GM10266 (cell line): ENCODE measurements around the gene TOP1.
"Not testable (repeated sequence)": the region's sequence is repeated elsewhere in the genome, so short reads cannot be mapped to it uniquely, and the experiment has no call there.

ENCODE experiments used
- DNase-seq: peaks from one replicate; pipeline ENCODE4 v3.0.0; 2012; ENCODE audit errors: extremely low spot score
- CTCF ChIP-seq: IDR thresholded peaks from 2 replicates; pipeline ENCODE4 v1.5.1; 2012; ENCODE audit warnings: mild to moderate bottlenecking, low read depth; ENCODE audit not compliant: control insufficient read depth, insufficient read depth; ENCODE audit errors: missing control alignments

The TOP1 gene

GRCh38 chr20:41101660-41102059, 73.0 kb downstream of the TOP1 start:
- TF ChIP-seq CTCF: no peak
- no peak for DNase-seq

DNA sequence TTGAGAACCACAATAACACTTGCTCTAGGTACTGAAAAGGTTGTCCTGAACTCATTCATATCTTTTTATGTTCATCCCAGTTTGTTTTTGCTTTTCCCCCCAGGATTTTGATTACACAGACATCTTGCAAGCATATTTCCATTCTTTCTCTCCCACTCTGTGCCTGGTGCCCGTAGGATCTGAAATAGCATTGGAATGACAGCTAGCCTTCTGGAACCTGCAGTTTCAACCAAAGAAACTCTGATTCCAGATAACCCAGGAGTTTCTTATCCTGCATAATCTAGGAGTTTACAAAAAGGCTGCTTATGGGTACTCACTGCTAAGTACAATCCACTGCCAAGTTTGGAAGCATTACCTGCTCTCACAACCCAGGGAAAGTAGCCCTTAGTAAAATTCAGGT, 79.9 kb downstream of the TOP1 start:
- no peak for TF ChIP-seq CTCF

DNA sequence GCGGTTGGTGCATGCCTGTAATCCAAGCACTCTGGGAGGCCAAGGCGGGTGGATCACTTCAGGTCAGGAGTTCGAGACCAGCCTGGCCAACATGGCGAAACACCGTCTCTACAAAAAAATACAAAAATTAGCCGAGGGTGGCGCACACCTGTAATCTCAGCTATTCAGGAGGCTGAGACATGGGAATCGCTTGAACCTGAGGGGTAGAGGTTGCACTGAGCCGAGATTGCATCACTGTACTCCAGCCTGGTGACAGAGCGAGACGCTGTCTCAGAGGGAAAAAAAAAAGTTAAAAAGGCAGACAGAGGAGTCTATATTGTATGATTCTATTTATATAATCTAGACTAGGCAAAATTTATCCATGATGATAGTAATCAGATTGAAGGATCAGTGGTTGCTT, 81.4 kb downstream of the TOP1 start:
- no peak for TF ChIP-seq CTCF
- no peak for DNase-seq

More for the DNA sequence above, 79.9 kb downstream of the TOP1 start:
- DNase-seq: no peak

DNA sequence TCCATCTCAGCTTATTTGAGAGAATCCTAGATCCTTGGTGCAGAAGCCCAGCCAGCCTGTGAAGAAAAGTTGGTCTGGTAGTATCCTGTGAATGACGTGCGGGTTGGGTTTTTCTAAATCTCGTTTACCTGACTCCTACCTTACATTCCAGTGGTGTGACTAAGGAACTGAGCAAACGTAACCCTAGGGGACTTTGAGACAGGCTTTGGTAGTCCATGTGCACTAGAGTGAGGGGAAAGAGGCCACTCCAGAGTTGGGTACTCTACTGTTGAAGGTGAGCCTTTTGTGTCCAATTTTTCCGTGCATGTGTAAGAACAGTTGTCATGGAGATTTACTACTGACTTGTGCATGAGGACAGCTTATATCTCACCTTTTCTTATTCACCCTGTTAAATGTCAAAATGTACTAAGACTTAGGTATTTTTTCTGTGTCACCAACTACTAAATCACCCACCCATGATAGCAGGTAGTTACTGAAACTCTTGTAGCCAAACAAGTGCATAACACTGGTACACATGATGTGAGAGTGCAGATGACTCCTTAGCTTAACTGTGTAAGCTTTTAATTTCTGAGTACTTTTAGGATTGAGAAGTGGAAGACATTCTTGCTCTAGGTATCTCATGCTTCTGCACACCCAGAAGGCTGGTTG, 82.4 kb downstream of the TOP1 start:
- no peak for DNase-seq
- TF ChIP-seq CTCF: no peak

DNA sequence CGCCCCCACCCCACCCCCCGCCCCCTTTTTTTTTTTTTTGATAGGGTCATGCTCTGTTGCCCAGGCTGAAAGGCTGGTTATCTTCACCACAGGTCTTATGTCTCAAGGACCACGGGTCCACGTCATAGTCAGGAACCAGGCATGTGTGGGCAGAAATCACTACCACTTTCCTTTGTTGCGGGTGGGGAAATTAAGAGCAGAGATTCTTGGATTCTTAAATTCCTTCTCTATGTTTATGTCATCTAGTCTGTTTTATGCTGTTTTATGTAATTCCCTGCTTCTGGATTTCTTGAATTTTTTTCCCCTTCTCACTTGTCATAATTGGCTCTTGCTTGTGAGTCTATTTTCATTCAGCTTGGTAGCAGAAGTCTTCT, 82.9 kb downstream of the TOP1 start:
- TF ChIP-seq CTCF: no peak
- peak; percentile 13 for DNase-seq

GRCh38 chr20:41116282-41116956, 87.8 kb downstream of the TOP1 start:
- no peak for TF ChIP-seq CTCF

DNA sequence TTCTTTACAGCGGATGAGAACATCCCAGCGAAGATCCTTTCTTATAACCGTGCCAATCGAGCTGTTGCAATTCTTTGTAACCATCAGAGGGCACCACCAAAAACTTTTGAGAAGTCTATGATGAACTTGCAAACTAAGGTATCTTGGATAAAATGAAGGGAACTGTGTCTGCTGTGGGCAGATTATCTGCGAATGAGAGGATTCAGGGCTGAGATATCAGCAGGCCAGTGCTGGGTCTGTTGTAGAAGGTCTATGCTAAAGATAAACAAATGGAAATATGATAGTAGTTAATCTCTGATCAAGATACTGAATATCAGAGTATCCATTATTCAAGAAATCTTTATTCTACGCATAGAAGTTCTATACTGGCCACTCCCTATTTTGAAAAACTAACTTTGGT, 89.5 kb downstream of the TOP1 start:
- DNase-seq: not testable (repeated sequence)

More at GRCh38 chr20:41116282-41116956, 87.8 kb downstream of the TOP1 start:
- no peak for DNase-seq

DNA sequence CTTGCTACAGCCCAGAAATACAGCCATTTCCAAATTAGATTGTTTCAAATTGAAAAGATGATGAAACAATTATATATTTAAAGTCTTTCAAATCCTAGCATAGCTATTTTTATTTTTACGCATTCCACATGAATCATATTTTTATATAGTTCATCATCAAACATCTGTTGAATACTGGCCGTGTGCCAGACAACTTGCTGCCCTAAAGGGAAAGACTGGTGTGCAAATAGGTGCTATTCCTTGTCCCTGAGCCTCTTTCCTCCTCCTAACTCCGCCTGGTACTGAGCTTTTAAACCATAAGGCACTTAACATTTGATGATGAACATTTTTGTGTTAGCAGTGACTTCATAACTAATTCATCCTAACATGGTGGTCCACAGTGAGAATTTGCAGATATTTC, 90.0 kb downstream of the TOP1 start:
- TF ChIP-seq CTCF: no peak
- no peak for DNase-seq
